Cardiac muscle cell (in vitro differentiated cells and primary cell): ENCODE data around the gene UGDH. TPM values are rescaled to one million over a fixed set of nuclear protein-coding genes. Genes with fewer than 3 reads are reported as not detected.
"Not testable (repeated sequence)": the region's sequence is repeated elsewhere in the genome, so short reads cannot be mapped to it uniquely, and the experiment has no call there.

ENCODE experiments used
- DNase-seq, 2 donors: peaks; one replicate each; pipeline versions ENCODE4 v3.0.0 to v3.0.0-alpha.2; 2010 to 2017; ENCODE audit warnings: low read depth in 1 of 2, low spot score in 1 of 2
- H3K27ac ChIP-seq: fragments of 200-600 bp; sonication (generic); 2 replicates; pipeline ENCODE4 v1.5.1; 2016
- H3K27me3 ChIP-seq: fragments of 200-600 bp; sonication (generic); 2 replicates; pipeline ENCODE4 v1.6.0; 2016; ENCODE audit warnings: control low read depth
- H3K36me3 ChIP-seq: fragments of 200-600 bp; sonication (generic); 2 replicates; pipeline ENCODE4 v1.5.1; 2016; ENCODE audit warnings: control low read depth
- H3K4me1 ChIP-seq: fragments of 200-600 bp; sonication (generic); 2 replicates; pipeline ENCODE4 v1.8.1; 2017; ENCODE audit warnings: low read depth, mild to moderate bottlenecking, mixed run types
- H3K4me3 ChIP-seq: fragments of 200-600 bp; sonication (generic); 2 replicates; pipeline ENCODE4 v1.5.1; 2016; ENCODE audit warnings: mild to moderate bottlenecking
- H3K9me3 ChIP-seq: fragments of 200-600 bp; sonication (generic); 2 replicates; pipeline ENCODE4 v1.5.1; 2017; ENCODE audit warnings: low read depth, mild to moderate bottlenecking, control low read depth
- polyA plus RNA-seq: library from polyadenylated mRNA; unstranded; fragments of >200 nt; fragmentation: Nextera tagmentation; extraction: Ambion mirVana; gene quantifications from 2 replicates; pipeline ENCODE4 v1.2.1, GENCODE V29; 2016
- total RNA-seq: library from RNA; depleted of rRNA; stranded (reverse); fragments of >200 nt; gene quantifications from 2 replicates; pipeline ENCODE4 v1.2.3, GENCODE V29; 2016
- TF ChIP-seq, protein P1 (sequence below): IDR thresholded peaks from 2 replicates; pipeline ENCODE4 v1.5.1; 2012; ENCODE audit warnings: low read depth, mild to moderate bottlenecking, low read length

Gene UGDH
- total and polyA plus RNA-seq, 2 experiments from 2014 or later = 26.1 to 85.6 TPM

DNA sequence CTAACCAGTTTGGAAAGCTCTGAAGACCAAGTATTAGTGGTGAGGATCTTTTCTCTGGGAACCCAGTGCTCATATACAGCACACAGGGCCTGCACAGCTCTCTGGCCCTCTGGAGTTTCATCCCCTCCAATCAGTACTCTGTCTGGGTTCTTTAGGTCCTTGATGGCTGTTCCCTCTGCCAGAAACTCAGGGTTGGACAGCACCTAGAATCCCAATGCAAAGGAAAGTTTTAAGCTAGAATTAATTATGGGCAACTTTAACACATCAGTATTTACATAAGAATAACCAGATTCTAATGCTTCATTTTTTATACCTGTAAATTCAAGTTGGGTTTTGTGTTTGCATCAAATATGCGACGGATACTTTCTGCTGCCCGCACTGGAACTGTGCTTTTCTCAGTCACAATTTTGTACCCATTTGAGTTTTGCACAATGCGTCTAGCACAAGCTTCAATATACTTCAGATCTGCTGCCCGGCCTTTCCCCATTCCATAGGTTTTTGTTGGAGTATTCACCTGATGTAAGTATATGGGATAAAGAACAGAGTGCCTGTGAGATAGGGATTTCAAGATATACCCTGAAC is 16.8 kb downstream of the UGDH start:
- Histone ChIP-seq H3K4me1 (no peaks in the 10 kb centered on the region), H3K4me3 (no peak overlapping the region), H3K36me3 (peaks cover 59% of the 10 kb centered on the region), H3K27ac (no peak overlapping the region), H3K9me3 (no peaks in the 10 kb centered on the region), H3K27me3 (no peaks in the 10 kb centered on the region)
- DNase-seq = no peak
- TF ChIP-seq, protein P1, sequence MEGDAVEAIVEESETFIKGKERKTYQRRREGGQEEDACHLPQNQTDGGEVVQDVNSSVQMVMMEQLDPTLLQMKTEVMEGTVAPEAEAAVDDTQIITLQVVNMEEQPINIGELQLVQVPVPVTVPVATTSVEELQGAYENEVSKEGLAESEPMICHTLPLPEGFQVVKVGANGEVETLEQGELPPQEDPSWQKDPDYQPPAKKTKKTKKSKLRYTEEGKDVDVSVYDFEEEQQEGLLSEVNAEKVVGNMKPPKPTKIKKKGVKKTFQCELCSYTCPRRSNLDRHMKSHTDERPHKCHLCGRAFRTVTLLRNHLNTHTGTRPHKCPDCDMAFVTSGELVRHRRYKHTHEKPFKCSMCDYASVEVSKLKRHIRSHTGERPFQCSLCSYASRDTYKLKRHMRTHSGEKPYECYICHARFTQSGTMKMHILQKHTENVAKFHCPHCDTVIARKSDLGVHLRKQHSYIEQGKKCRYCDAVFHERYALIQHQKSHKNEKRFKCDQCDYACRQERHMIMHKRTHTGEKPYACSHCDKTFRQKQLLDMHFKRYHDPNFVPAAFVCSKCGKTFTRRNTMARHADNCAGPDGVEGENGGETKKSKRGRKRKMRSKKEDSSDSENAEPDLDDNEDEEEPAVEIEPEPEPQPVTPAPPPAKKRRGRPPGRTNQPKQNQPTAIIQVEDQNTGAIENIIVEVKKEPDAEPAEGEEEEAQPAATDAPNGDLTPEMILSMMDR = no peak

DNA sequence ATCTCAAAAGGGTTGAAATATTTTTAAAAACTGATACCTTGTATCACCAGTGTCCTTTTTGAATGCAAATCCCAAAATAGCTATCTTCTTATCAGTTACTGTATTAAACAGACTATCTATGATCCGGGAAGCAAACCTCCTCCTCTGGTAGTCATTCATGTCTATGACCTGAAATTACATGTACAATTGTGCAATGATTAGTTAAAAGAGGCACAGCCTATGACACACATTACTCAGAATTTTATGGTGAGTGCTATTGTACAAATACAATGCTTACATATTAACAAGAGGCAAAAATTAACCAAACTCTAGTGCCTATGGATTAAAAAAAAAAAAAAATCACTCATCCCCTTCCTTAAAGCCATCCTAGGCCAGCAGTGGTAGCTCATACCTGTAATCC is 21.7 kb downstream of the UGDH start:
- peaks cover 66% of the 10 kb centered on the region for H3K36me3 ChIP-seq
- H3K27me3 ChIP-seq = no peaks in the 10 kb centered on the region
- no peaks in the 10 kb centered on the region for H3K9me3 ChIP-seq
- TF ChIP-seq, protein P1 = no peak
- no peak overlapping the region for H3K27ac ChIP-seq
- DNase-seq = no peak
- H3K4me3 ChIP-seq = no peak overlapping the region
- H3K4me1 ChIP-seq = no peaks in the 10 kb centered on the region

DNA sequence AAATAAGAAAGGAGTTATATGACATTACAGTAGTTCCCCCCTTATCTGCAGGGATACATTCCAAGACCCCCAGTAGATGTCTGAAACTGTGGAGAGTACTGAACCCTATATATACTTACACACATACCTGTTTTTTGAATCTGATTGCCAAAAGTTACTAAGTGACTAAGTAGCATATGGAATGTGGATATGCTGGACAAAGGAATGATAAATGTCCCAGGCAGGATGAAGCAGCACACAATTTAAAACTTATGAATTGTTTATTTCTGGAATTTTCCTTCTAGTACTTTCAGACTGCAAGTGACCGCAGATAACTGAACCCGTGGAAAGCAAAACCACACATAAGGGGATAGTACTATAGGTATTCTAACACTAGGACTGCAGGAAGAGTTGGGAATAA is 22.7 kb downstream of the UGDH start:
- H3K27me3 ChIP-seq = no peaks in the 10 kb centered on the region
- H3K36me3 ChIP-seq = peaks cover 61% of the 10 kb centered on the region
- H3K4me1 ChIP-seq = no peaks in the 10 kb centered on the region
- H3K4me3 ChIP-seq = no peak overlapping the region
- no peaks in the 10 kb centered on the region for H3K9me3 ChIP-seq
- TF ChIP-seq, protein P1 = no peak
- H3K27ac ChIP-seq = no peak overlapping the region
- DNase-seq = no peak

DNA sequence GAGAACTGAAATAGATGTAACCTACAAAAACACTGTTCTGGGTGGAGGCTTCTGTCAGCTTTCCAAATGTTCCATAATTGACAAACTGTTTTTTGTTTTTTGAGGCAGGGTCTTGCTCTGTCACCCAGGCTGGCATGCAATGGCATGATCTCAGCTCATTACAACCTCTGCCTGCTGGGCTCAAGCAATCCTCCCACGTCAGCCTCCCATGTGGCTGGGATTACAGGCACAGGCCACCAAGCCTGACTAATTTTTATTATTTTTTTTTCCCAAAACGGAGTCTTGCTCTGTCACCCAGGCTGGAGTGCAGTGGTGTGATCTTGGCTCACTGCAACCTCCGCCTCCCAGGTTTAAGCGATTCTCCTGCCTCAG is 24.6 kb downstream of the UGDH start:
- peaks cover 57% of the 10 kb centered on the region for H3K36me3 ChIP-seq
- H3K27ac ChIP-seq = not testable (repeated sequence)

DNA sequence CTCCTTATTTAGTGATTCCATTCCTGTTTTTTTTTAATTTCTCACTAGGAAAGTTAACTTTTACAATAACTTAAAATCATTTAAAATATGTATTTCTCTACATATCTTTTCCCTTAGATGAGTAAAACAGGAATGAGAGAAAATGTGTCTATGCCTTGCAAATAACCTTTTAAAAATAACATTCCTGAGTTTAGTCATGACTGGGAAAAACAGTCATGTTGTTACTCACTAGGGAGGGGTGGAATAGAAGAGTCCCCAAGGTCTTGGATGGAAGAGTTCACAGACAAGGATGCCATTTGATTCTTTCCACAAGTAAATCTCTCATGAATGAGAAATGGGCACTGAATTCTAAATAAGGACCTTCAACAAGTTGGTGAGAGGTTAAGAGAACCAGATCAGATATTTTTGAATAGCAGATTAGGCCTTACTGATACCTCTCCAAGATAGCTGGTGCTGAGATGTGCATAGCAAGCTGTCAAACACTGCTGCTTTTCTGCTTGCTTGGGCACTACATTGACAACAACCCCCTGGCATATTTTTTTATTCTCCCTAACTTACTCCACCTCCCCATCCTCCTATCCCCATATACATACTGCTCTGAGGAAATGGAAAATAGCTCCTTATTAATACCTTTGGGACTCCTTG is 25.1 kb downstream of the UGDH start:
- H3K36me3 ChIP-seq = peaks cover 57% of the 10 kb centered on the region
- DNase-seq = peak in 1 of 2 donors; percentile 27
- TF ChIP-seq, protein P1 = no peak
- H3K9me3 ChIP-seq = no peaks in the 10 kb centered on the region
- H3K4me1 ChIP-seq = no peaks in the 10 kb centered on the region
- H3K27ac ChIP-seq = no peak overlapping the region
- no peaks in the 10 kb centered on the region for H3K27me3 ChIP-seq
- no peak overlapping the region for H3K4me3 ChIP-seq

More for the DNA sequence above, 24.6 kb downstream of the UGDH start:
- H3K4me3 ChIP-seq, H3K9me3 ChIP-seq, H3K27me3 ChIP-seq, DNase-seq, H3K4me1 ChIP-seq: not testable (repeated sequence)

DNA sequence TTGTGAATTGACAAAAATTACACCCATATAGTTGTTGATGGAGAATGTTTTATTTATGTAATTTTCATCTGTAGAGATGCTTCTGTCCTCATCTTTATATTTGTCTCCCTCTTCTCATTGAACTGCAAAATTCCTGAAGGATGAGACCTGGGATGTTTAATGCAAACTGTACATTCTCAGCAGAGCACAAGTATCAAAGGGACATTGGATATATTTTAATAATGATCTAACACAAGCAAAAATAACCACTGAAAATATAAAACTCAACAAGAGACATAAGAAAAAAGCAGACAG is 28.6 kb downstream of the UGDH start:
- H3K36me3 ChIP-seq = peaks cover 31% of the 10 kb centered on the region
- no peaks in the 10 kb centered on the region for H3K27me3 ChIP-seq
- no peak for DNase-seq
- no peaks in the 10 kb centered on the region for H3K4me1 ChIP-seq
- no peak overlapping the region for H3K4me3 ChIP-seq
- H3K9me3 ChIP-seq = no peaks in the 10 kb centered on the region
- H3K27ac ChIP-seq = no peak overlapping the region
- TF ChIP-seq, protein P1 = no peak
